K562 (cell line): ENCODE data around the gene MEF2C. TPM values are rescaled to one million over a fixed set of nuclear protein-coding genes. Genes with fewer than 3 reads are reported as not detected.
A peak's percentile ranks its signal among the peaks of the same experiment; 100 is the strongest.

Experiments
- CHCHD3 ChIP-seq: fragments of 250-450 bp; sonication (Bioruptor Pico); IDR thresholded peaks from 2 replicates; pipeline ENCODE4 v2.1.2; 2022; ENCODE audit warnings: mild to moderate bottlenecking
- CSDE1 ChIP-seq, 2 experiments: fragments of 450-650 bp; IDR thresholded peaks; 2 replicates each; pipeline ENCODE4 v1.6.1; 2016; ENCODE audit warnings: mild to moderate bottlenecking in 1 of 2
- CTBP1 ChIP-seq: fragments of 450-650 bp; IDR thresholded peaks from 2 replicates; pipeline ENCODE4 v1.6.1; 2016; ENCODE audit warnings: borderline replicate concordance
- ELF2 ChIP-seq: fragments of 250-450 bp; sonication (Bioruptor Pico); IDR thresholded peaks from 2 replicates; pipeline ENCODE4 v1.5.0; 2021; ENCODE audit warnings: mild to moderate bottlenecking
- HDGF ChIP-seq: fragments of 450-650 bp; IDR thresholded peaks from 2 replicates; pipeline ENCODE4 v1.6.1; 2016
- IRF2 ChIP-seq: sonication (generic); formaldehyde crosslinking; IDR thresholded peaks from 2 replicates; pipeline ENCODE4 v1.8.1; 2022; ENCODE audit warnings: mild to moderate bottlenecking, missing genetic modification reagents
- KHSRP ChIP-seq: fragments of 450-650 bp; IDR thresholded peaks from 2 replicates; pipeline ENCODE4 v1.6.1; 2017
- MTA2 ChIP-seq: fragments of 450-650 bp; IDR thresholded peaks from 2 replicates; pipeline ENCODE4 v1.6.1; 2016; ENCODE audit warnings: low read depth
- PRPF4 ChIP-seq: fragments of 200-400 bp; formaldehyde crosslinking; IDR thresholded peaks from one replicate; pipeline ENCODE4 v1.6.1; 2017; ENCODE audit warnings: low read length, low read depth, mild to moderate bottlenecking; ENCODE audit not compliant: insufficient read depth, poor library complexity, severe bottlenecking
- RAD21 ChIP-seq, 2 experiments: fragments of 250-450 bp in 1 of 2; fragments of 450-650 bp in 1 of 2; sonication (Bioruptor Pico) in 1 of 2; formaldehyde crosslinking in 1 of 2; IDR thresholded peaks in 1 of 2; conservative IDR thresholded peaks in 1 of 2; 2 replicates each; pipeline versions ENCODE4 v1.4.0 to v1.8.0; 2020 to 2022; ENCODE audit warnings: mild to moderate bottlenecking in 2 of 2, moderate library complexity in 1 of 2
- RBM14 ChIP-seq: fragments of 200-400 bp; formaldehyde crosslinking; IDR thresholded peaks from 2 replicates; pipeline ENCODE4 v1.6.1; 2018; ENCODE audit warnings: low read depth, mild to moderate bottlenecking, low read length, moderate library complexity, borderline replicate concordance; ENCODE audit not compliant: insufficient read depth
- SMAD1 ChIP-seq: fragments of 150-350 bp; IDR thresholded peaks from 2 replicates; pipeline ENCODE4 v1.6.1; 2014; ENCODE audit warnings: low read length, low read depth; ENCODE audit not compliant: partially characterized antibody
- YBX1 ChIP-seq: fragments of 450-650 bp; IDR thresholded peaks from 2 replicates; pipeline ENCODE4 v1.7.1; 2016; ENCODE audit warnings: mild to moderate bottlenecking
- ZBTB1 ChIP-seq: sonication (generic); formaldehyde crosslinking; IDR thresholded peaks from 2 replicates; pipeline ENCODE4 v1.8.1; 2023; ENCODE audit warnings: missing genetic modification reagents, low read depth, mild to moderate bottlenecking, borderline replicate concordance
- ZBTB26 ChIP-seq: fragments of 450-650 bp; formaldehyde crosslinking; IDR thresholded peaks from 2 replicates; pipeline ENCODE4 v1.4.0; 2022; ENCODE audit warnings: missing genetic modification characterization
- ZC3H4 ChIP-seq: sonication (generic); formaldehyde crosslinking; IDR thresholded peaks from 2 replicates; pipeline ENCODE4 v1.9.0; 2021; ENCODE audit warnings: missing genetic modification reagents, borderline replicate concordance
- ZC3H8 ChIP-seq: fragments of 450-650 bp; IDR thresholded peaks from 2 replicates; pipeline ENCODE4 v1.6.1; 2017
- ZNF224 ChIP-seq: sonication (generic); formaldehyde crosslinking; IDR thresholded peaks from 2 replicates; pipeline ENCODE4 v1.8.0; 2022; ENCODE audit warnings: mild to moderate bottlenecking, missing genetic modification reagents
- ZNF77 ChIP-seq: fragments of 250-450 bp; sonication (Bioruptor Pico); IDR thresholded peaks from 2 replicates; pipeline ENCODE4 v1.5.0; 2020
- polyA plus RNA-seq, 8 experiments: library from polyadenylated mRNA; depleted of rRNA in 4 of 8; stranded (reverse) in 5 of 8; unstranded in 3 of 8; fragments of >200 nt; fragmentation: Nextera tagmentation in 2 of 8; fragmentation: Illumina TruSeq in 1 of 8; extraction: Ambion mirVana in 2 of 8; extraction: Trizol in 1 of 8; gene quantifications; 2 replicates each; pipeline versions ENCODE4 v1.2.1 to v1.2.3, GENCODE V29; 2011 to 2014; ENCODE audit warnings: inconsistent platforms in 1 of 8, missing spikeins in 1 of 8
- total RNA-seq, 7 experiments: library from RNA; depleted of rRNA in 6 of 7; stranded (reverse); fragments of >200 nt in 6 of 7; fragmentation: Illumina TruSeq in 2 of 7; extraction: Trizol in 2 of 7; gene quantifications; 2 replicates each; pipeline versions ENCODE4 v1.2.1 to v1.2.3, GENCODE V29; 2011 to 2021; ENCODE audit warnings: low replicate concordance in 1 of 7
- TF ChIP-seq, protein P1 (sequence below): fragments of 200-800 bp; sonication (Bioruptor generic); IDR thresholded peaks from 2 replicates; pipeline ENCODE4 v1.6.1; 2017; ENCODE audit warnings: missing genetic modification characterization, missing compliant biosample characterization
- TF ChIP-seq, protein P2 (sequence below): fragments of 450-650 bp; formaldehyde crosslinking; conservative IDR thresholded peaks from 2 replicates; pipeline ENCODE4 v1.4.0; 2022; ENCODE audit warnings: mild to moderate bottlenecking, missing genetic modification characterization
- TF ChIP-seq, protein P3 (sequence below): fragments of 450-650 bp; IDR thresholded peaks from 2 replicates; pipeline ENCODE4 v1.6.1; 2016; ENCODE audit warnings: borderline replicate concordance

The MEF2C gene
- total and polyA plus RNA-seq, 9 of the 15 experiments (the other 6 are each of a cell fraction or from before 2014, with no cell fraction given): 25.1 to 67.8 (median 58.3) TPM

DNA sequence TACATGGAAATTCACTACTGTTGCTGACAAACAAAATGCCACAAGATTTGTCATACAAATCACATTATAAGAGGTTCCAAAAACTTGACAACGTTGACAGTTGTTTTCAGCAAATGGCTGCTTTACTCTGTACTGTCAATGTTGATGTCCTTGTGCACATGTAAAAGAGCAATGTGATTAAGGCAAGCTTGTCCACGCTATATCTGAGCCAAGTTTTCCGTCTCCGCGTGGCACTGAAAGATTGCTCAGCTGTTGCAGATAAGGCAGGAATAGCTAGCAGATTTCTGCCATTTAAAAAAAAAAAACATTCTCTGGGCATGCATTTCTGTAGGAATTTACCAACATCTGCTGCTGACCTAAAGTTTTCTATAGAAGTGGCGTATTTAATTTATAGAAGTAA is 46.4 kb upstream of the MEF2C start (continued):
- TF ChIP-seq ZNF77: no peak
- TF ChIP-seq, protein P1, sequence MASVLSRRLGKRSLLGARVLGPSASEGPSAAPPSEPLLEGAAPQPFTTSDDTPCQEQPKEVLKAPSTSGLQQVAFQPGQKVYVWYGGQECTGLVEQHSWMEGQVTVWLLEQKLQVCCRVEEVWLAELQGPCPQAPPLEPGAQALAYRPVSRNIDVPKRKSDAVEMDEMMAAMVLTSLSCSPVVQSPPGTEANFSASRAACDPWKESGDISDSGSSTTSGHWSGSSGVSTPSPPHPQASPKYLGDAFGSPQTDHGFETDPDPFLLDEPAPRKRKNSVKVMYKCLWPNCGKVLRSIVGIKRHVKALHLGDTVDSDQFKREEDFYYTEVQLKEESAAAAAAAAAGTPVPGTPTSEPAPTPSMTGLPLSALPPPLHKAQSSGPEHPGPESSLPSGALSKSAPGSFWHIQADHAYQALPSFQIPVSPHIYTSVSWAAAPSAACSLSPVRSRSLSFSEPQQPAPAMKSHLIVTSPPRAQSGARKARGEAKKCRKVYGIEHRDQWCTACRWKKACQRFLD (CRISPR knock-in tag): no peak
- no peak for TF ChIP-seq CHCHD3 (CRISPR knock-in tag)
- peak; percentile 60; the same call in 1 of the 2 replicates for TF ChIP-seq MTA2
- no peak for TF ChIP-seq CSDE1 (IDR thresholded peaks at IDR 0.05)
- TF ChIP-seq, protein P2, sequence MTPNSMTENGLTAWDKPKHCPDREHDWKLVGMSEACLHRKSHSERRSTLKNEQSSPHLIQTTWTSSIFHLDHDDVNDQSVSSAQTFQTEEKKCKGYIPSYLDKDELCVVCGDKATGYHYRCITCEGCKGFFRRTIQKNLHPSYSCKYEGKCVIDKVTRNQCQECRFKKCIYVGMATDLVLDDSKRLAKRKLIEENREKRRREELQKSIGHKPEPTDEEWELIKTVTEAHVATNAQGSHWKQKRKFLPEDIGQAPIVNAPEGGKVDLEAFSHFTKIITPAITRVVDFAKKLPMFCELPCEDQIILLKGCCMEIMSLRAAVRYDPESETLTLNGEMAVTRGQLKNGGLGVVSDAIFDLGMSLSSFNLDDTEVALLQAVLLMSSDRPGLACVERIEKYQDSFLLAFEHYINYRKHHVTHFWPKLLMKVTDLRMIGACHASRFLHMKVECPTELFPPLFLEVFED: no peak
- no peak for TF ChIP-seq YBX1
- no peak for TF ChIP-seq RBM14
- TF ChIP-seq SMAD1: no peak
- no peak for TF ChIP-seq KHSRP
- no peak for TF ChIP-seq ZC3H8
- TF ChIP-seq PRPF4: no peak
- TF ChIP-seq, protein P3, sequence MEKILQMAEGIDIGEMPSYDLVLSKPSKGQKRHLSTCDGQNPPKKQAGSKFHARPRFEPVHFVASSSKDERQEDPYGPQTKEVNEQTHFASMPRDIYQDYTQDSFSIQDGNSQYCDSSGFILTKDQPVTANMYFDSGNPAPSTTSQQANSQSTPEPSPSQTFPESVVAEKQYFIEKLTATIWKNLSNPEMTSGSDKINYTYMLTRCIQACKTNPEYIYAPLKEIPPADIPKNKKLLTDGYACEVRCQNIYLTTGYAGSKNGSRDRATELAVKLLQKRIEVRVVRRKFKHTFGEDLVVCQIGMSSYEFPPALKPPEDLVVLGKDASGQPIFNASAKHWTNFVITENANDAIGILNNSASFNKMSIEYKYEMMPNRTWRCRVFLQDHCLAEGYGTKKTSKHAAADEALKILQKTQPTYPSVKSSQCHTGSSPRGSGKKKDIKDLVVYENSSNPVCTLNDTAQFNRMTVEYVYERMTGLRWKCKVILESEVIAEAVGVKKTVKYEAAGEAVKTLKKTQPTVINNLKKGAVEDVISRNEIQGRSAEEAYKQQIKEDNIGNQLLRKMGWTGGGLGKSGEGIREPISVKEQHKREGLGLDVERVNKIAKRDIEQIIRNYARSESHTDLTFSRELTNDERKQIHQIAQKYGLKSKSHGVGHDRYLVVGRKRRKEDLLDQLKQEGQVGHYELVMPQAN: no peak
- TF ChIP-seq IRF2: no peak
- TF ChIP-seq ZBTB26 (CRISPR knock-in tag): no peak
- no peak for TF ChIP-seq RAD21 (CRISPR knock-in tag; conservative IDR thresholded peaks at IDR 0.05 in 1 of 2, IDR thresholded peaks at IDR 0.05 in 1 of 2)
- no peak for TF ChIP-seq HDGF
- TF ChIP-seq CTBP1: no peak
- TF ChIP-seq ZBTB1 (CRISPR knock-in tag): no peak
- TF ChIP-seq ELF2 (CRISPR knock-in tag): no peak
- TF ChIP-seq ZNF224: no peak
- TF ChIP-seq ZC3H4 (CRISPR knock-in tag): no peak
